Thoracic aorta (tissue), 2 donors: ENCODE data around the gene TRAFD1. TPM values are rescaled to one million over a fixed set of nuclear protein-coding genes. Genes with fewer than 3 reads are reported as not detected.

Experiments used
- ATAC-seq: fragments of 150-250 bp; one replicate; pipeline ENCODE4 v1.8.0; 2017; ENCODE audit warnings: low read depth; ENCODE audit not compliant: insufficient number of reproducible peaks, low FRiP score
- DNase-seq: peaks from one replicate; pipeline ENCODE4 v3.0.0-alpha.2; 2020; ENCODE audit warnings: low spot score
- H3K27ac ChIP-seq, 2 donors: fragments of 200-600 bp; sonication (generic); 1 replicate in 1 of 2; 2 replicates in 1 of 2; pipeline ENCODE4 v1.5.1; 2016; ENCODE audit warnings: mild to moderate bottlenecking in 2 of 2, moderate library complexity in 2 of 2
- H3K27me3 ChIP-seq: fragments of 200-600 bp; sonication (generic); replicated peaks from 2 replicates; pipeline ENCODE4 v1.6.0; 2016; ENCODE audit warnings: mild to moderate bottlenecking; ENCODE audit not compliant: insufficient read depth
- H3K36me3 ChIP-seq: fragments of 200-600 bp; sonication (generic); one replicate; pipeline ENCODE4 v1.5.1; 2016
- H3K4me1 ChIP-seq, 2 donors: fragments of 200-600 bp; sonication (generic); 1 replicate in 1 of 2; 2 replicates in 1 of 2; pipeline versions ENCODE4 v1.5.1 to v1.6.0; 2016; ENCODE audit warnings: low read depth in 2 of 2, mild to moderate bottlenecking in 1 of 2; ENCODE audit not compliant: control insufficient read depth in 1 of 2
- H3K4me3 ChIP-seq: fragments of 200-600 bp; sonication (generic); 2 replicates; pipeline ENCODE4 v1.5.1; 2016; ENCODE audit warnings: mild to moderate bottlenecking
- H3K9me3 ChIP-seq: fragments of 200-600 bp; sonication (generic); 2 replicates; pipeline ENCODE4 v1.5.1; 2016
- CTCF ChIP-seq: fragments of 200-600 bp; sonication (generic); IDR thresholded peaks from one replicate; pipeline ENCODE4 v1.5.1; 2019; ENCODE audit warnings: antibody characterized with exemption
- total RNA-seq, 2 donors: library from RNA; depleted of rRNA; stranded (reverse); fragments of >200 nt; gene quantifications; one replicate each; pipeline versions ENCODE4 v1.1.0 to v1.2.3, GENCODE V29; 2016

TRAFD1 gene
- total RNA-seq, 2 donors from 2014 or later: 23.6 to 43.7 TPM

DNA sequence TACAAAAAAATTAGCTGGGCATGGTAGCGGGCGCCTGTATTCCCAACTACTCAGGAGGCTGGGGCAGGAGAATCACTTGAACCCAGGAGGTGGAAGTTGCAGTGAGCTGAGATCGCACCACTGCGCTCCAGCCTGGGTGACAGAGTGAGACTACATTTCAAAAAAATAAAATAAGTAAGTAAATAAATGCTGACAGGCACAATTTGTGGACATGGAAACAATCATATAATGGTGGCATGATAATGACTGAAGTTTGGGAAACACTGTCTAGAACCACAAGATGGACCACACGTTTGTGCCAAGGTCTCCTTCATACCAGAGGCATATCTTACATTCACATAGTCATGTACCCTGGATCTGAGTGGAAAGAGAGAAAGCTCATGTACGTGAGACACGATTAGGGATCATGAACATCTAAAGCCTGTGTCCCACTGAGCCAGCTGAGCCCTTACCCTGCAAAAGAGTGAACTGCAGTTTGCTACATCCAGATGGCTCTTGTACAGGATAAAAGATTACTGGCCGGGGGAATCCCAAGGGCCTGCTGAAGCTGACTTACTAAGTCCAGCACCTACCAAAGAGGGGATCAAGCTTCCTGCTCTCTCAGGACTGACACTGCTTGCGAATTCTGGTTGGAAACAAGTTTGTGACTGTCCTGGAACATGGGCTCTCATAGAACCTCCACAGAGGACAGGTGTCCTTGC is 62.9 kb downstream of the TRAFD1 start:
- ATAC-seq: no peak
- no peak for DNase-seq
- Histone ChIP-seq H3K27ac (no peak overlapping the region), H3K4me1 (no peaks in the 10 kb centered on the region), H3K9me3 (no peaks in the 10 kb centered on the region), H3K27me3 (no peaks in the 10 kb centered on the region), H3K4me3 (no peak overlapping the region), H3K36me3 (peaks cover 52% of the 10 kb centered on the region)
- TF ChIP-seq CTCF: no peak

- Histone ChIP-seq H3K27ac (no peak overlapping the region), H3K4me3 (no peak overlapping the region), H3K36me3 (peaks cover 56% of the 10 kb centered on the region), H3K9me3 (no peaks in the 10 kb centered on the region), H3K4me1 (no peaks in the 10 kb centered on the region), H3K27me3 (no peaks in the 10 kb centered on the region)
- ATAC-seq: no peak
- TF ChIP-seq CTCF: no peak
- DNase-seq: no peak
Measured at GRCh38 chr12:112190231-112191025, 65.1 kb downstream of the TRAFD1 start.

GRCh38 chr12:112191201-112191600 is 65.8 kb downstream of the TRAFD1 start:
- no peaks in the 10 kb centered on the region for H3K9me3 ChIP-seq
- peaks cover 56% of the 10 kb centered on the region for H3K36me3 ChIP-seq
- H3K4me1 ChIP-seq: no peaks in the 10 kb centered on the region
- TF ChIP-seq CTCF: no peak
- H3K27me3 ChIP-seq: no peaks in the 10 kb centered on the region
- DNase-seq (no peak), ATAC-seq (no peak)
- H3K27ac ChIP-seq: no peak overlapping the region
- H3K4me3 ChIP-seq: no peak overlapping the region

- Histone ChIP-seq H3K27ac (no peak overlapping the region), H3K9me3 (no peaks in the 10 kb centered on the region), H3K27me3 (no peaks in the 10 kb centered on the region), H3K4me1 (no peaks in the 10 kb centered on the region), H3K4me3 (no peak overlapping the region), H3K36me3 (peaks cover 56% of the 10 kb centered on the region)
- DNase-seq (no peak), ATAC-seq (no peak)
- no peak for TF ChIP-seq CTCF
Measured at GRCh38 chr12:112191840-112192321, 66.5 kb downstream of the TRAFD1 start.

DNA sequence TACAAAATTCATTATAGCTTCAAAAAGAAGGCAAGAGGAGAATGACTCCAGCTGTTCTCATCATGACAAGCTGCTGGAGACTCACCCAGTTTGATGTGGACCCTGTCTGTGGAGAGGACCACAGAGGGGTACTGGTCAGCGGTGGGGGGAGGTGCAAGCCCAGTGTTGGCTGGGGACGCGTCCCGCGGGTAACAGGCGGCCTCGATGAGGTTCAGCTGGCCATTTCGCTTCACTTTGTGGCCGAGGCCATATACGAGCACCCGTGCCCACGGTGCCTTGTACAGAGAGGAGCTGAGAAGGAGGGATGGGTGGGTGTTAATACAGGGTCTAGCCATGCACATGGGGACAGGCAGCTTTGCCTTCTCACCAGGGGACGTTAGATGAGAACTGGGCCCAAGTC is 67.1 kb downstream of the TRAFD1 start:
- no peak for ATAC-seq
- DNase-seq: no peak
- H3K4me1 ChIP-seq: no peaks in the 10 kb centered on the region
- H3K27me3 ChIP-seq: no peaks in the 10 kb centered on the region
- no peak overlapping the region for H3K4me3 ChIP-seq
- H3K27ac ChIP-seq: no peak overlapping the region
- H3K36me3 ChIP-seq: peaks cover 52% of the 10 kb centered on the region
- no peaks in the 10 kb centered on the region for H3K9me3 ChIP-seq
- TF ChIP-seq CTCF: no peak
